ENCODE results near the gene MAST2. TPM values are rescaled to one million over a fixed set of nuclear protein-coding genes. Genes with fewer than 3 reads are reported as not detected.

Gene MAST2
- total RNA-seq, 1 experiment from 2014 or later: 77.0 TPM

DNA sequence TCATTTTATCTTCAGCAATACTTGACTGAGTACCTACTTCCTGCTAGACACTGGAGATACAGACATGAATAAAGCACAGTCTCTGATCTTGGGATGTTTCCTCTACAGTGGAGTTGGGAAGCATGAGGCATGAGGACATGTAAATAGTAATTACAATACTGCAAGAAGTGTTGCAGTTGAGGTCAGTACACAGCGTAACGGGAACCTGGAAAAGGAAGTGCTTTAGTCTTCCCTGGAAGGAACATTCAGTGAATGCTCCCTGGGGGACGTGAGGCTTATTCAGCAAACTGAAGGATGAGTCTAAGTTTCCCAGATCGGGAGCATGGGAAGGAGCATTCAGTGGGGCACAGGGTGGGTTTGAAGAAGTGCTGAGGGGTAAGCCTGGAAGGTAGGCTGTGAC is 216.6 kb downstream of the MAST2 start:
- ChIA-PET CTCF (no interaction called here), POLR2A (no interaction called here)
- H3K27me3 ChIP-seq (ENCODE audit: control insufficient read depth, insufficient read depth, low read length): no peaks in the 10 kb centered on the region
- TF ChIP-seq TCF7L2 (IDR thresholded peaks at IDR 0.05; ENCODE audit: low read depth, low read length) (no peak), SIN3A (IDR thresholded peaks at IDR 0.05; ENCODE audit: borderline replicate concordance, insufficient read depth, low read depth, low read length) (no peak), REST (IDR thresholded peaks at IDR 0.05; ENCODE audit: insufficient read depth in 1 of 2, low read depth in 2 of 2, low read length in 1 of 2) (no peak), CTCF (IDR thresholded peaks at IDR 0.05) (no peak), POLR2AphosphoS5 (IDR thresholded peaks at IDR 0.05; ENCODE audit: low read depth, low read length) (no peak)
- no TSS peak for BruUV-seq (replicated peaks)
- intact Hi-C loops (cut with micrococcal nuclease; ENCODE audit: unreplicated experiment) (no loop called here), in situ Hi-C loops (cut with HindIII; ENCODE audit: low pct_unique_long_range_greater_than_20kb, low sequenced_read_pairs) (no loop called here)
- ATAC-seq: no peak
- H3K9me3 ChIP-seq (ENCODE audit: control insufficient read depth, insufficient read depth, low read depth, low read length): no peaks in the 10 kb centered on the region
- no peaks in the 10 kb centered on the region for H3K4me1 ChIP-seq (ENCODE audit: control insufficient read depth, insufficient read depth, low read length)
- H3K4me3 ChIP-seq (ENCODE audit: low read depth in 2 of 2, low read length in 2 of 2): no peak overlapping the region
- peaks cover 4% of the 10 kb centered on the region; the same call in 1 of the 2 replicates for H3K36me3 ChIP-seq (ENCODE audit: control insufficient read depth, insufficient read depth, low read length)
- H3K27ac ChIP-seq (ENCODE audit: low read length): no peak overlapping the region
- no peak for DNase-seq (ENCODE audit: low read depth, low spot score)

- CTCF ChIA-PET: no interaction called here
- in situ Hi-C loops (cut with HindIII; ENCODE audit: low pct_unique_long_range_greater_than_20kb, low sequenced_read_pairs): no loop called here
These were observed 217.9 kb downstream of the MAST2 start for GRCh38 chr1:46021046-46021996.

More at GRCh38 chr1:46021046-46021996, 217.9 kb downstream of the MAST2 start:
- POLR2A ChIA-PET: no interaction called here
- Histone ChIP-seq H3K36me3 (ENCODE audit: control insufficient read depth, insufficient read depth, low read length) (peaks cover 4% of the 10 kb centered on the region; the same call in 1 of the 2 replicates), H3K4me1 (ENCODE audit: control insufficient read depth, insufficient read depth, low read length) (no peaks in the 10 kb centered on the region), H3K27me3 (ENCODE audit: control insufficient read depth, insufficient read depth, low read length) (no peaks in the 10 kb centered on the region), H3K27ac (ENCODE audit: low read length) (no peak overlapping the region), H3K9me3 (ENCODE audit: control insufficient read depth, insufficient read depth, low read depth, low read length) (no peaks in the 10 kb centered on the region), H3K4me3 (ENCODE audit: low read depth in 2 of 2, low read length in 2 of 2) (no peak overlapping the region)
- no TSS peak for BruUV-seq (replicated peaks)
- DNase-seq (ENCODE audit: low read depth, low spot score) (no peak), ATAC-seq (no peak)
- no peak for TF ChIP-seq CTCF (IDR thresholded peaks at IDR 0.05)
- no peak for TF ChIP-seq REST (IDR thresholded peaks at IDR 0.05; ENCODE audit: insufficient read depth in 1 of 2, low read depth in 2 of 2, low read length in 1 of 2)
- no peak for TF ChIP-seq SIN3A (IDR thresholded peaks at IDR 0.05; ENCODE audit: borderline replicate concordance, insufficient read depth, low read depth, low read length)
- no peak for TF ChIP-seq TCF7L2 (IDR thresholded peaks at IDR 0.05; ENCODE audit: low read depth, low read length)
- no peak for TF ChIP-seq POLR2AphosphoS5 (IDR thresholded peaks at IDR 0.05; ENCODE audit: low read depth, low read length)
- intact Hi-C loops (cut with micrococcal nuclease; ENCODE audit: unreplicated experiment): no loop called here
